ENCODE data around the gene DEUP1.
A peak's percentile ranks its signal among the peaks of the same experiment; 100 is the strongest.

Gene DEUP1

GRCh38 chr11:93474123-93474522 is 143.6 kb downstream of the DEUP1 start:
- no peak overlapping the region for H3K27ac ChIP-seq (ENCODE audit: low read depth, low read length)
- no peaks in the 10 kb centered on the region; the same call in 1 of the 2 replicates for H3K36me3 ChIP-seq (ENCODE audit: control insufficient read depth, insufficient read depth, low read length)
- no peak overlapping the region for H3K9ac ChIP-seq (ENCODE audit: low read length)

DNA sequence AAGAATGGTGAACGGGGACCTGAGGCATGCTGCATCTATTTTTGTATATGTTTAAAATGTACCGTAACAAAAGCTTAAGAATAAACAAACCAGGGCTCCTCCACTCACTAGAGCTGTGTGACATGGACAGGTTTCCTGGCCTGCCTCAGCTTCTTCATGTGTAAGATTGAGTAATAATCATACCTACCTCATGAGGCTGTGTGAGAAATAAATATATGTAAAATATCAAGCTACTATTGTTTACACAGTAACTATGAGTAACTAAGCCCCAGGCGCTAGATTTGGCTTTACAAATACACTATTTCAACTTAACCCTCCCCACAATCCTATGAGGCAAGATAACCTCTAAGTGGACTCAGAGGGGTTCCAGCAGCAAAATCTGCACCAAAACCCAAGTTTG is 146.3 kb downstream of the DEUP1 start:
- peak overlapping the region; percentile 46; the same call in 1 of the 2 replicates for H3K27ac ChIP-seq (ENCODE audit: low read depth, low read length)
- H3K4me1 ChIP-seq (ENCODE audit: control insufficient read depth, insufficient read depth, low read length) = peaks cover 30% of the 10 kb centered on the region
- peaks cover 8% of the 10 kb centered on the region; the same call in 1 of the 2 replicates for H3K9me3 ChIP-seq (ENCODE audit: control insufficient read depth, insufficient read depth, low read depth, low read length)
- no peaks in the 10 kb centered on the region; the same call in 1 of the 2 replicates for H3K36me3 ChIP-seq (ENCODE audit: control insufficient read depth, insufficient read depth, low read length)
- H3K27me3 ChIP-seq (ENCODE audit: control insufficient read depth, insufficient read depth, low read length) = no peaks in the 10 kb centered on the region
- H3K4me3 ChIP-seq (ENCODE audit: low read depth, low read length) = no peak overlapping the region
- H3K9ac ChIP-seq (ENCODE audit: low read length) = no peak overlapping the region

More at GRCh38 chr11:93474123-93474522, 143.6 kb downstream of the DEUP1 start:
- Histone ChIP-seq H3K27me3 (ENCODE audit: control insufficient read depth, insufficient read depth, low read length) (no peaks in the 10 kb centered on the region), H3K4me1 (ENCODE audit: control insufficient read depth, insufficient read depth, low read length) (peaks cover 24% of the 10 kb centered on the region), H3K4me3 (ENCODE audit: low read depth, low read length) (no peak overlapping the region), H3K9me3 (ENCODE audit: control insufficient read depth, insufficient read depth, low read depth, low read length) (peaks cover 8% of the 10 kb centered on the region; the same call in 1 of the 2 replicates)

DNA sequence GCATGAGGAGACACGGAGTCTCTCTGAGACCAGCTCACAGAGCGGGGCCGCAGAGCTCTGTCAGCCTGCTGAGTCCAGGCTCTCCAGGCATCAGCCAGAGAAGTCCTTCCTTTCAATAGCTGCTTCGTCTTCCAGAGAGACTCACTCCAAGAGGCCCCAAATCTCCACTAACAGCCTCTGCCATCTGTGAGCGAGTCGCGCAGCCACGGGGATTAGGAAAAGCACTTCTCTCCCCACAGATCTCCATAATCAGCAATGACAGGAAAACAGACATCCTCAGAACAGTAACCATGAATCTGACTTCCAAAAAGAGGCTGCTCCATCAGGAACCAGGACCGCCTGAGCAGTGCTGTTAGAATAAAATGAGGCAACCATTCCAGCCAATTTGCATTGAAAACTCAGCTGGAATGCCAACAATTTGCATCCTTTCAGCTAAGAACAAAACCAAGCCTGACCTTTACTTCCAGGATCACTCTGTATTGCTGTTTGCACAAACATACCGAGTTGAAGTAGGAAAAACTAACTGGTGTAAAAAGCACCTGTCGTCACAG is 147.2 kb downstream of the DEUP1 start:
- H3K27ac ChIP-seq (ENCODE audit: low read depth, low read length) = peak overlapping the region; percentile 46; the same call in 1 of the 2 replicates
- peak overlapping the region; percentile 38 for H3K4me3 ChIP-seq (ENCODE audit: low read depth, low read length)
- peaks cover 8% of the 10 kb centered on the region; the same call in 1 of the 2 replicates for H3K9me3 ChIP-seq (ENCODE audit: control insufficient read depth, insufficient read depth, low read depth, low read length)
- H3K9ac ChIP-seq (ENCODE audit: low read length) = peak overlapping the region; percentile 34
- peaks cover 30% of the 10 kb centered on the region for H3K4me1 ChIP-seq (ENCODE audit: control insufficient read depth, insufficient read depth, low read length)
- H3K27me3 ChIP-seq (ENCODE audit: control insufficient read depth, insufficient read depth, low read length) = no peaks in the 10 kb centered on the region
- H3K36me3 ChIP-seq (ENCODE audit: control insufficient read depth, insufficient read depth, low read length) = no peaks in the 10 kb centered on the region; the same call in 1 of the 2 replicates

DNA sequence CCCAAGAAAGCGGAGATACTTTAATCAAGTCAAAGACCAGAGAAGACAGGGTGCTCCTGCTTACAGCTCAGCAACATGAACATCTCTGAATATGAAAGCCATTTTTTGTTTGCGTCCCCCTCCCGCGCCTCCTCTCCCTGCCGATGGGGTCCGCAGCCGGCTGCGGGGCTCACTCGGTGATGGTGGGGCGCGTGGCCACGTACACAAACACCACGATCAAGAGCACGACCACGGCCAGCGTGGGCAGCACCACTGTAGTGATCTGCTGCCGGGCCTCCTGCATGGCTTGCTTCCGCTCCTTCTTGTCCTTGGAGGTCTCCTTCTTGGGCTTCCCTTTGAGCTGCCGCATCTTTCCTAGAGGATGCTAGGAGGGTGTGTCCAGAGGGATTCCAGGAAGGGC is 148.3 kb downstream of the DEUP1 start:
- Histone ChIP-seq H3K9me3 (ENCODE audit: control insufficient read depth, insufficient read depth, low read depth, low read length) (peaks cover 8% of the 10 kb centered on the region; the same call in 1 of the 2 replicates), H3K9ac (ENCODE audit: low read length) (no peak overlapping the region), H3K27me3 (ENCODE audit: control insufficient read depth, insufficient read depth, low read length) (no peaks in the 10 kb centered on the region), H3K4me3 (ENCODE audit: low read depth, low read length) (no peak overlapping the region), H3K36me3 (ENCODE audit: control insufficient read depth, insufficient read depth, low read length) (no peaks in the 10 kb centered on the region; the same call in 1 of the 2 replicates), H3K27ac (ENCODE audit: low read depth, low read length) (no peak overlapping the region), H3K4me1 (ENCODE audit: control insufficient read depth, insufficient read depth, low read length) (peaks cover 30% of the 10 kb centered on the region)

GRCh38 chr11:93480256-93480655 is 149.7 kb downstream of the DEUP1 start:
- Histone ChIP-seq H3K36me3 (ENCODE audit: control insufficient read depth, insufficient read depth, low read length) (no peaks in the 10 kb centered on the region; the same call in 1 of the 2 replicates), H3K9ac (ENCODE audit: low read length) (no peak overlapping the region), H3K27ac (ENCODE audit: low read depth, low read length) (no peak overlapping the region), H3K4me3 (ENCODE audit: low read depth, low read length) (no peak overlapping the region), H3K4me1 (ENCODE audit: control insufficient read depth, insufficient read depth, low read length) (peaks cover 30% of the 10 kb centered on the region), H3K27me3 (ENCODE audit: control insufficient read depth, insufficient read depth, low read length) (no peaks in the 10 kb centered on the region), H3K9me3 (ENCODE audit: control insufficient read depth, insufficient read depth, low read depth, low read length) (peaks cover 3% of the 10 kb centered on the region; the same call in 1 of the 2 replicates)

DNA sequence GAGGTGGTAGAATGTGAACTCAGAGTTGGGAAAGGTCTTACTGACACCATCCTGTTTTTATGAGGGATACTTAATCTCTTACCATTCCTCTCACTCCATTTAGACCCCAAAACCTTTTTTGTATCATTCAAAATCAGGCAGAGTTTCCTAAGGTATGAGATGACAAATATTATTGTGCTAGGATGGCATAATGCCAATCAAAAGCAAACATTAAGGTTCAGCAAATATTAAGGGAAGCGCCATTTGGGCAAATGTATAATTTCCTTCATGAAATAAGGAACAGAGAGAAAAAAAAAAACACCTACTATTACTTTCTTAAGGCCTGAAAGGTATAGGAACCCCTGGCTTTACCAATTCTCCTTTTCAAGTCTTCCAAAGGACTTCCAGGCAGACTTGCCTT is 150.2 kb downstream of the DEUP1 start:
- Histone ChIP-seq H3K27me3 (ENCODE audit: control insufficient read depth, insufficient read depth, low read length) (no peaks in the 10 kb centered on the region), H3K4me3 (ENCODE audit: low read depth, low read length) (no peak overlapping the region), H3K9ac (ENCODE audit: low read length) (no peak overlapping the region), H3K36me3 (ENCODE audit: control insufficient read depth, insufficient read depth, low read length) (no peaks in the 10 kb centered on the region; the same call in 1 of the 2 replicates), H3K9me3 (ENCODE audit: control insufficient read depth, insufficient read depth, low read depth, low read length) (no peaks in the 10 kb centered on the region), H3K27ac (ENCODE audit: low read depth, low read length) (no peak overlapping the region), H3K4me1 (ENCODE audit: control insufficient read depth, insufficient read depth, low read length) (peaks cover 30% of the 10 kb centered on the region)

DNA sequence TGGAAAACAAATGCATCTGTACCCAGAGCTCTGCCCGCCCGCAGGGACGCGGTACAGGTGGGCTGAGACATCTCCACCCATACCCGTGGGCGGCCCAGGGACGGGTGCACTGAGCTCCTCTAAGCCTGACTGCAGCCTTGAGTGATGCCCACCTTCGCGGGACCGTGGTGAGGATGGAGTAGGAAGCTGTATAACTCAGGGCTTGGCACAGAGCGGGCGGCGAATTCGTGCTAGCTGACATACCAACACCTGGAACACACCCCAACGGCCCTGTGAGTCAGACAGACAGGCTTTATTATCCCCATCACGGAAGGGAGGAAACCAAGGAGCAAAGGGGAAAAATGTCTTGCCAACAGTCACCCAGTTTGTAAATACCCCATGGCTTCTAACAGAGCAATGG is 150.7 kb downstream of the DEUP1 start:
- Histone ChIP-seq H3K27ac (ENCODE audit: low read depth, low read length) (no peak overlapping the region), H3K4me1 (ENCODE audit: control insufficient read depth, insufficient read depth, low read length) (peaks cover 30% of the 10 kb centered on the region), H3K27me3 (ENCODE audit: control insufficient read depth, insufficient read depth, low read length) (no peaks in the 10 kb centered on the region), H3K9me3 (ENCODE audit: control insufficient read depth, insufficient read depth, low read depth, low read length) (no peaks in the 10 kb centered on the region), H3K36me3 (ENCODE audit: control insufficient read depth, insufficient read depth, low read length) (no peaks in the 10 kb centered on the region), H3K9ac (ENCODE audit: low read length) (no peak overlapping the region), H3K4me3 (ENCODE audit: low read depth, low read length) (no peak overlapping the region)

GRCh38 chr11:93481696-93482095 is 151.2 kb downstream of the DEUP1 start:
- Histone ChIP-seq H3K4me1 (ENCODE audit: control insufficient read depth, insufficient read depth, low read length) (peaks cover 29% of the 10 kb centered on the region), H3K4me3 (ENCODE audit: low read depth, low read length) (no peak overlapping the region), H3K27ac (ENCODE audit: low read depth, low read length) (no peak overlapping the region), H3K27me3 (ENCODE audit: control insufficient read depth, insufficient read depth, low read length) (no peaks in the 10 kb centered on the region), H3K9me3 (ENCODE audit: control insufficient read depth, insufficient read depth, low read depth, low read length) (no peaks in the 10 kb centered on the region), H3K36me3 (ENCODE audit: control insufficient read depth, insufficient read depth, low read length) (no peaks in the 10 kb centered on the region), H3K9ac (ENCODE audit: low read length) (no peak overlapping the region)

DNA sequence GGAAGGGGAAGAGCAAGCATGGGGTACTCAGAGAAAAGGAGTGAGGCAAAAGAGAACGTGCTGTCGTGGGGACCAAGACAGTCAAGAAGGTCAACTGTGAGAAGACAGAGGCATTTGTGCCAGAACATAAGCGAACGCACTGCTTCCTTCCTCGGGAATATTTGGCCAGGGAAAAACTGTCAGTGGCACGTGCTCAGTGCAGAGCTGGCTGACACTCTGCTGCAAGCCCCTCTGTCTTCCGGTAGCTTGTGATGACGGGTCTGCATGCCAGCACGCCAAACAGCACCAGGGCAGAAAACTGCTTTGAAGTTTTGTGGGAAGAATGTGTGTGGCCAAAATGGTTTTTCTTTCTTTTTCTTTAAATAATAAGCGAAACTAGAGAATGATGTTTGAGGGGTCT is 152.0 kb downstream of the DEUP1 start:
- Histone ChIP-seq H3K36me3 (ENCODE audit: control insufficient read depth, insufficient read depth, low read length) (no peaks in the 10 kb centered on the region), H3K9me3 (ENCODE audit: control insufficient read depth, insufficient read depth, low read depth, low read length) (no peaks in the 10 kb centered on the region), H3K4me1 (ENCODE audit: control insufficient read depth, insufficient read depth, low read length) (peaks cover 25% of the 10 kb centered on the region), H3K27me3 (ENCODE audit: control insufficient read depth, insufficient read depth, low read length) (no peaks in the 10 kb centered on the region), H3K4me3 (ENCODE audit: low read depth, low read length) (no peak overlapping the region), H3K27ac (ENCODE audit: low read depth, low read length) (no peak overlapping the region), H3K9ac (ENCODE audit: low read length) (no peak overlapping the region)

GRCh38 chr11:93484716-93485115 is 154.2 kb downstream of the DEUP1 start:
- no peaks in the 10 kb centered on the region for H3K27me3 ChIP-seq (ENCODE audit: control insufficient read depth, insufficient read depth, low read length)
- H3K4me1 ChIP-seq (ENCODE audit: control insufficient read depth, insufficient read depth, low read length) = peaks cover 17% of the 10 kb centered on the region
- H3K9me3 ChIP-seq (ENCODE audit: control insufficient read depth, insufficient read depth, low read depth, low read length) = no peaks in the 10 kb centered on the region
- no peak overlapping the region for H3K4me3 ChIP-seq (ENCODE audit: low read depth, low read length)
- no peak overlapping the region for H3K27ac ChIP-seq (ENCODE audit: low read depth, low read length)
- H3K9ac ChIP-seq (ENCODE audit: low read length) = no peak overlapping the region
- no peaks in the 10 kb centered on the region for H3K36me3 ChIP-seq (ENCODE audit: control insufficient read depth, insufficient read depth, low read length)

GRCh38 chr11:93485983-93486382 is 155.4 kb downstream of the DEUP1 start:
- Histone ChIP-seq H3K27ac (ENCODE audit: low read depth, low read length) (no peak overlapping the region), H3K4me1 (ENCODE audit: control insufficient read depth, insufficient read depth, low read length) (peaks cover 29% of the 10 kb centered on the region), H3K27me3 (ENCODE audit: control insufficient read depth, insufficient read depth, low read length) (no peaks in the 10 kb centered on the region)

More at GRCh38 chr11:93485983-93486382, 155.4 kb downstream of the DEUP1 start:
- Histone ChIP-seq H3K9ac (ENCODE audit: low read length) (no peak overlapping the region), H3K4me3 (ENCODE audit: low read depth, low read length) (no peak overlapping the region), H3K36me3 (ENCODE audit: control insufficient read depth, insufficient read depth, low read length) (no peaks in the 10 kb centered on the region), H3K9me3 (ENCODE audit: control insufficient read depth, insufficient read depth, low read depth, low read length) (no peaks in the 10 kb centered on the region)

All from HUES6 (cell line).